Neuron (in vitro differentiated cells): ENCODE data around the gene HS6ST3.

Experiments
- H2AFZ ChIP-seq: one replicate; pipeline ENCODE4 v1.6.1; 2013; ENCODE audit warnings: low read depth, mild to moderate bottlenecking, inconsistent platforms, low read length, moderate library complexity
- H3K27me3 ChIP-seq: one replicate; pipeline ENCODE4 v1.6.1; 2013; ENCODE audit warnings: low read length; ENCODE audit not compliant: insufficient read depth
- H3K36me3 ChIP-seq: one replicate; pipeline ENCODE4 v1.6.1; 2013; ENCODE audit warnings: low read length; ENCODE audit not compliant: insufficient read depth
- H3K4me1 ChIP-seq: one replicate; pipeline ENCODE4 v1.6.1; 2013; ENCODE audit warnings: low read length; ENCODE audit not compliant: insufficient read depth
- H3K4me3 ChIP-seq: 2 replicates; pipeline ENCODE4 v1.5.1; 2013; ENCODE audit warnings: mild to moderate bottlenecking, low read length, moderate library complexity
- H3K9me3 ChIP-seq: one replicate; pipeline ENCODE4 v1.6.1; 2013; ENCODE audit warnings: low read length

Gene HS6ST3

GRCh38 chr13:96837809-96838208 lies 747.9 kb downstream of the HS6ST3 start:
- Histone ChIP-seq H3K27me3 (no peaks in the 10 kb centered on the region), H3K4me1 (no peaks in the 10 kb centered on the region), H2AFZ (no peak overlapping the region), H3K36me3 (no peaks in the 10 kb centered on the region), H3K9me3 (peaks cover 2% of the 10 kb centered on the region), H3K4me3 (no peak overlapping the region)

GRCh38 chr13:96844195-96844594 lies 754.3 kb downstream of the HS6ST3 start:
- Histone ChIP-seq H2AFZ (no peak overlapping the region), H3K9me3 (no peaks in the 10 kb centered on the region), H3K36me3 (no peaks in the 10 kb centered on the region), H3K27me3 (no peaks in the 10 kb centered on the region), H3K4me1 (no peaks in the 10 kb centered on the region), H3K4me3 (no peak overlapping the region)

- Histone ChIP-seq H3K36me3 (no peaks in the 10 kb centered on the region), H3K27me3 (no peaks in the 10 kb centered on the region), H3K9me3 (no peaks in the 10 kb centered on the region), H3K4me1 (no peaks in the 10 kb centered on the region), H2AFZ (no peak overlapping the region), H3K4me3 (no peak overlapping the region)
Measured at GRCh38 chr13:96844616-96845015, 754.7 kb downstream of the HS6ST3 start.

GRCh38 chr13:96848286-96848685 lies 758.4 kb downstream of the HS6ST3 start:
- Histone ChIP-seq H3K4me3 (no peak overlapping the region), H3K9me3 (no peaks in the 10 kb centered on the region), H3K36me3 (no peaks in the 10 kb centered on the region)

GRCh38 chr13:96849091-96849490 lies 759.2 kb downstream of the HS6ST3 start:
- H3K4me3 ChIP-seq, result no peak overlapping the region
- H3K27me3 ChIP-seq, result no peaks in the 10 kb centered on the region
- H3K36me3 ChIP-seq, result no peaks in the 10 kb centered on the region
- no peaks in the 10 kb centered on the region for H3K9me3 ChIP-seq
- H3K4me1 ChIP-seq, result no peaks in the 10 kb centered on the region
- no peak overlapping the region for H2AFZ ChIP-seq

More at GRCh38 chr13:96848286-96848685, 758.4 kb downstream of the HS6ST3 start:
- no peaks in the 10 kb centered on the region for H3K4me1 ChIP-seq
- no peaks in the 10 kb centered on the region for H3K27me3 ChIP-seq
- no peak overlapping the region for H2AFZ ChIP-seq

- Histone ChIP-seq H3K27me3 (no peaks in the 10 kb centered on the region), H3K4me1 (no peaks in the 10 kb centered on the region), H3K36me3 (no peaks in the 10 kb centered on the region), H3K9me3 (no peaks in the 10 kb centered on the region), H3K4me3 (no peak overlapping the region), H2AFZ (no peak overlapping the region)
Measured at GRCh38 chr13:96850538-96851145, 760.7 kb downstream of the HS6ST3 start.

- Histone ChIP-seq H3K9me3 (no peaks in the 10 kb centered on the region), H3K27me3 (no peaks in the 10 kb centered on the region), H3K36me3 (no peaks in the 10 kb centered on the region), H3K4me3 (no peak overlapping the region), H2AFZ (no peak overlapping the region), H3K4me1 (no peaks in the 10 kb centered on the region)
Measured at GRCh38 chr13:96851856-96852445, 762.0 kb downstream of the HS6ST3 start.

DNA sequence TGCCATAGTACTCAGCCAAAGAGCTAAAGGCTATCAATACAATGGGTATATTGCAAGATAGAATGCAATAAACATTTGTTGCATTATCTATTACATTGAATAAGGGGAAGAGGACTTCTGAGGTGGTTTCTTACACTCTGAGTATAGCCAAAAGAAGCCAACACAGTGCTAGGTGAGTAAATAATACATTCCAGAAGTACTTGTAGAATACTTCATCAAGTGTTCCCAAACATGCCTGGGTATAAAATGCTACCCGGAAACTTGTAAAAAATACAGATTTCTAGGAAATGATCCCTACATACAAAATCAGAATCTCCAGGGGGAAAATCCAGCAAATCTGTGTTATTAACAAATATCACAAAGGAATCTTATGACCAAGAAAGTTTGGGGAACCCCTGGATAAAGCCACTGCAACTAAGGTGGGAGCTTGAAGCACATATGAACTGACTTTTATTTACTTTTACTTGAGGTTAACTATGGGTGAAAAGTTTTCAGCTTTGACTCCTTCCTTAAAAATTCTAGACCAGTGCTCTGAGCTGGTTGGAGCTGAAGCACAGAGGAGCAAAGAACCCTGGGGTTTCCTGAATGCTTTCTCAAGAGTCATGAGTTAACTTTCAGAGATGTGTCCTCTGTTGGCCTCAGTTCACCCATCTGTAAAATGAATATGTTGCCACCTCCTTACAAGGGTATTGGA lies 768.4 kb downstream of the HS6ST3 start:
- no peaks in the 10 kb centered on the region for H3K9me3 ChIP-seq
- no peaks in the 10 kb centered on the region for H3K4me1 ChIP-seq
- no peaks in the 10 kb centered on the region for H3K36me3 ChIP-seq
- no peaks in the 10 kb centered on the region for H3K27me3 ChIP-seq
- H2AFZ ChIP-seq, result no peak overlapping the region
- H3K4me3 ChIP-seq, result no peak overlapping the region

DNA sequence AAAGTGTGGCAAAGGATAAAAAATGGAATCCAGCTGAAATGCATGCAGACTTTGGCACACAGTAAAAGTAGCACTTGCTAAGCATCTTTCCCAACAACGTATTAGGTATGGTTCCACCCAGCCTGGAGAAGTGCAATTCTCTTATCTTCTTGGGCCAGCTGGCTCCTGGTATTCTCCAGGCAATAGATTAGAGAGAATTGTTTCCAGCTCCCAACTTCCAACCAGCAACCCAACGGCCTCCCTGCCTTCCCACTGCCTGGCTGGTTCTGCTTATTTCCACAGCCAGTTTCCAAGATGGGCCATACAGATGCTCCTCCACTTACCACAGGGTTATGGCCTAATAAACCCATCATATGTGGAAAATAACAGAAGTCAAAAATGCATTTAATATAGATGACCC lies 771.0 kb downstream of the HS6ST3 start:
- Histone ChIP-seq H2AFZ (no peak overlapping the region), H3K27me3 (no peaks in the 10 kb centered on the region), H3K4me1 (no peaks in the 10 kb centered on the region)

DNA sequence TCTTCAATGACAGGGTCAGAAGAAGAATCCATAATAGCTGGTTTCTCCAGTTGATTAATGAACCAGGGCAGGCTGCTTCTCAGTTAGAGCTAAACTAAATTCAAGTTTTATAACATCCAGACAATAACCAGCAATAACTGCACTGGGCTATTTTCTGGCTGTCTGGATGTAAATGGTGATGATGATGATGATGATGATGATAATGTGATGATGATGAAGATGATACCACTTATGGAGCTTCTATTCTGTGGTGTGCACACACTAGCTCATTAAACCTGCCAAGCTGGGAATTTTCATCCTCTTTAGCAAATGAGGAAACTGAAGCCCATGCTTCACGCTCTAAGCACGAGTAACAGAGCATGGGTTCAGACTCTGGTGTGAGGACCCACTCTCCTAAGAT lies 772.2 kb downstream of the HS6ST3 start:
- Histone ChIP-seq H3K27me3 (no peaks in the 10 kb centered on the region), H3K36me3 (no peaks in the 10 kb centered on the region), H2AFZ (no peak overlapping the region), H3K4me3 (no peak overlapping the region), H3K9me3 (no peaks in the 10 kb centered on the region), H3K4me1 (no peaks in the 10 kb centered on the region)

More for the DNA sequence above, 771.0 kb downstream of the HS6ST3 start:
- Histone ChIP-seq H3K9me3 (no peaks in the 10 kb centered on the region), H3K4me3 (no peak overlapping the region), H3K36me3 (no peaks in the 10 kb centered on the region)

DNA sequence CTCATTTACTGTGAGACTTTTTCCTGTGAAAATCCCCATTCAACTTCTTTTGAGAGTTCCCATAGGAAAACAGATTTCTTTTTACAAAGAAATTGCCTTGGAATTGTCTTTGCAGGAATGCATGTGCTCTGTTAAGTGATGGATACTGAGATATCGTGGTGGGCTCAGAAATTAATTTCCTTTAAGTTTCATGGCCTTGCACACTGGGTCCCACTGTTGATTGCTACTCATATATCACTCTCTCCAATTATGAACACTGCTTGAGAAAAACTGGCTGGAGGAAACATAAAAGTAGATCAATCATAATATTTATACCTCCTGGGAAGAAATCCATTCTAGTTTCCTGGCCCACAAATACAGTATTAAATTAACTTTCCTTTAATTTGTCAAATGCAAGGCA lies 773.1 kb downstream of the HS6ST3 start:
- Histone ChIP-seq H3K4me1 (no peaks in the 10 kb centered on the region), H3K9me3 (no peaks in the 10 kb centered on the region), H3K27me3 (no peaks in the 10 kb centered on the region), H3K4me3 (no peak overlapping the region), H2AFZ (no peak overlapping the region), H3K36me3 (no peaks in the 10 kb centered on the region)

DNA sequence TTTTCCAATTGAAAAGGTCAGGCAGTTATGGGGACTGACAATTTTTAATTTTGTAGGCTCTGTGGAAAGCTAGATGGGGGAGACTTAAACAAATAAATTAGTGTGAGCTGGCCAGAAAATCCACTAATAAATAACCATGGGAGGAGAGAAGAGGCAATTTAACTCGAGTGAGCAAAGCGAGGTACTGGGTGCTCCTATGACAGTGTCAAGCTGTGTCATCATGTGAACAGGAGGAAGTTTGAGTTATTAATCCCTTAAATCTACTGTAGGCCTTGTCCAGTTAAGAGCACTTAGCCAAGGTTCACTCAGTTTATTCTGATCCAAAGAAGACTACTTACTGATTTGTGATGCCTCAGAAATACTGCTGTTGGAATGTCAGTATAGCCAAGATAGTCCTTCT lies 781.6 kb downstream of the HS6ST3 start:
- Histone ChIP-seq H3K4me1 (no peaks in the 10 kb centered on the region), H2AFZ (no peak overlapping the region), H3K27me3 (no peaks in the 10 kb centered on the region), H3K36me3 (no peaks in the 10 kb centered on the region), H3K4me3 (no peak overlapping the region), H3K9me3 (no peaks in the 10 kb centered on the region)

DNA sequence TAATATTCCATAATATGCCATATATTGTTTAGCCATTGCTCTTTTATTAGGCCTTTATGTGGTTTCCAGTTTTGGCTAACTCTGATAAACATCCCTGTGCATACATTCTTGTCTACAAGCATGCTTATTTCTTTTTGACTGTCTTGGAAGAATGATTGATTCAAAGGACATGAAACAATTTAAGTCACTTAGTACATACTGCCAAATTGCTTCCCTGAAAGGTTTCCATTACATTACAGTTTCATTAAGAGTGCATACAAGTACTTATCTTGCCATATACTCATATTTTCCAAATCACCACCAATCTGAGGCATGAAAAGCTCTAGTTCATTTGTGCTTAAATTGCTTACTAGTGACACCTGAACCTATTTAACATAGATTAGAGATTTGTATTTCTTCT lies 790.5 kb downstream of the HS6ST3 start:
- Histone ChIP-seq H3K27me3 (no peaks in the 10 kb centered on the region), H3K4me3 (no peak overlapping the region), H3K36me3 (no peaks in the 10 kb centered on the region), H2AFZ (no peak overlapping the region), H3K9me3 (no peaks in the 10 kb centered on the region), H3K4me1 (no peaks in the 10 kb centered on the region)
